Measurements from ENCODE around the gene NR4A1.

The NR4A1 gene

DNA sequence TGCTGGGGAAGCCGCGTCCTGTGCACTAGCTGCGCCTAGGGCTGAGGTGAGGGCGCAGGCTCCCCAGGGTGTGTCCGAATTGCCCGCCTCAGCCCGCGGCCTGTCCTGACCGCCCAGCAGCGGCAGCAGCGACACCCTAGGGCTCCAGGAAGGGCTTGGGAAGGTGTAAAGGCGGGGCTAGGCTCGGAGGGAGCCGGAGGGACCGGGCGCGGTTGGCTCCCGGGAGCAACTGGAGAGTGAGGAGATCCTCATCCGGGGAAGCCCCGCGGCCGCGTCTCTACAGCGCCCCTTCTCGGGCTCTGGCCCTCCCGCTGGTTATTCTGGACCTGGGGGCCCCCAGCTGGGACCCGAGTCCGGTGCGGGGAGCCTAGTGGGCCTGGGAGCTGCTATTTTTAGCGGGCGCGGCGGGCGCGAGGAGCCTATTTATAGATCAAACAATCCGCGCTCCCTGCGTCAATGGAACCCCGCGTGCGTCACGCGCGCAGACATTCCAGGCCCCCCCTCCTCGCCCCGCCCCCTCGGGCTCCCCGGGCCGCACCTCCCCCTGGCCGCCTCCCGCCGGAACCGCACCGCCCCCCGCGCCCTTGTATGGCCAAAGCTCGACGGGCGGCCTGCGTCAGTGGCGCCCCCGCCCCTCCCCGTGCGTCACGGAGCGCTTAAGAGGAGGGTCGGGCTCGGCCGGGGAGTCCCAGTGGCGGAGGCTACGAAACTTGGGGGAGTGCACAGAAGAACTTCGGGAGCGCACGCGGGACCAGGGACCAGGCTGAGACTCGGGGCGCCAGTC, at the start of gene NR4A1:
TSS of gene NR4A1 (plus strand) at position 685 of the 784 bp plus-strand sequence. CDS start 2,887 bp downstream, outside the sequence.
- peak; percentile 99 for DNase-seq

DNA sequence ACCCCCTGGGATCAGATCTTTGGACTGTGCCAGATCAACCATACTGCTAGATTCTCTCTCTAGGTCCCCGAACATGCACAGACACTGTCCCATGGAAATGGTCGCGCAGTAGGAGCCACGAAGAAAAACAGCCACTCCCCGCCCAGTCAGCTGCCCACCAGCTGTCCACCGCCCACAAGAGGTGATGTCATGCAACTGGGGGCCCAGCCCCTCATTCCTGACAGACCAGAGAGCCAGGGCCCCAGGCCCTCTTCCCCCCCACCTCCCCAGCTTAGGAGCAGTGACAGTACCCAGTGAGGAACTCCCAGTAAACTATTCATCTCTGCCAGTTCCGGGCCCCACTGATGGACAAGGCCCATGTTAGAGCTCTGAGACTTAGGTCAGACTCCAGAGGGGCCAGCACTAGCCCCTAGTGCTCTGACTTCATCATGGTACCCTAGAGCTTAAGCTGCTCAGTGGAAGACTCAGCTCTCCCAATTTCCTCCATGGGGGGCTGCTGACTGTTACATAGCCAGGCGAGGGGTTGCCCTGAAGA, 48.2 kb upstream of the NR4A1 start:
- DNase-seq: no peak

DNA sequence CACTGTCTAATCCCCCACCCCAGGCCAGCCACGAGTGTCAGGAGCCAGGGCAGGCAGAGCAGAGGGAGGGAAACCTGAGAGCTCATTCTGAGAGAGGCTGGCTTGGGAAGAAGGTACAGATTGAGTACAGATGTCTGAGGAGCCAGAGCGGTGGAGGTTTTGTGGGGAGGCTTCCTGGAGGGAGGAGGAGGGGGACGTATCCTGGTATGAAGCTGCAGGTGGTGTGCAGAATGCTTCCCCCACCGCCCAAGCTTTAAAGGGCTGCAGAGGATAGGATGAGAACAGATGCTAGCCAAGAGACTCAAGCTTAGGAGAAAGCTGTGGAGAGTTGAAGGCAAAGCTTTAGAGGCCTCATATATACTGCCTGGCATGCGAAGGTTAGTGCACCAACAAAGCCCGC, 47.7 kb upstream of the NR4A1 start:
- no peak for DNase-seq

DNA sequence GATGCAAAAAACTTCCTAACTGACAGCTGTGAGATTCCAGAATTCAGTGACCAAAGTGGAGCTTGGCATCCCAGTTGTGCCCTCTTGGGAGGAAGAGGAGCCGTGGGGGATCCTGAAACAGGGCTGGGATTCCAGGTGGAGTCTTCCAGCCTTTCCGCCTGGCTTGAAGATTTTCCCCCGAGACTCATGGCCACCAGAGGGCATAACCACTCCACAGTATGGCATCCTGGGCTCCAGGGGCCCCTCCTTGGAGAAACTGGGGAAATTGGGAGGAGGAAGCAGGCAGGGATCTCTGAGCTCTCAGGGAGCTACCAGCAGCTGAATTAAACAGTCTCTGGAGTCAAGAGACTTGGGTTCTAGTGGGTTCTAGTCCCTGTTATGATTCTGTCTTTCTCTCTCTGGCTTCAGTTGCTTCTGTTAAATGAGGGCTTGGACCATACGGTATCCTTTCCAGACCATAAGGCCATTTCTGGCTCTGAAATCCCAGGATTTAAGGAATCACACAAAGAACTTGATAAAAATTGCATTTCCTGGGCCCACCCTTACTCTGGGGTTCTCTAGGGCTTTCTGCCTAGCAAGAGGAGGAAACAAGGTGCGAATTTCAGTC, 47.1 kb upstream of the NR4A1 start:
- no peak for DNase-seq

DNA sequence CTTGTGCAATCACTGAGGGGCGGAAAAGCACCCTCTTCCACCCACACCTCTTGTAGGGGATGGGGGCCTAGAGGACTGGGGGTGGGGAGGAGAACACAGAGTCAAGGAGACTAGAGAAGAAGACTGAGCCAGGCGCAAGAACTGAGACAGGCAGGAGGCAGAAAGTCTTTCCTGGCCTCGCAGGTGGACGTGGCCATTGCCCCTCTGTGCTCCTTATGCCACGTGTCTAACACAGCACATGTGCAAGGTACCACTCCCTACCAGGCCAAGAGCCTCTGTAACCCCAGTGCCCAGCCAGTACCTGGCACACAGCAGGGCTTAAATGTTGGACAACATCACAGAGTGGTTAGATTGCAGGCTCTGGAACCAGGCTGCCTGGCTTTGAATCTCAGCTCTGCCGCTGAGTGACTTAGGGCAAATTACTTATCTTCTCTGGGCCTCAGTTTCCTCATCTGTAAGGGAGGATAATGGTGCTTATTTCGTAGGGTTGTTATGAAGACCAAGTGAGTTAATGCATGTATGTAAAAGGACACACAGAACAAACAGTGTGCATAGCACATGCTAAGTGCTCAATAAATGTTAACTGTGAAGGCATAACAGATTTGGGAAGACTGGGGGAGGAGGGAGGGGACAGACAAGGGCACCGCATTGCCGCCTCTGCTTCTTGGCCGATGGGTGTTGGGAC, 45.9 kb upstream of the NR4A1 start:
- no peak for DNase-seq

DNA sequence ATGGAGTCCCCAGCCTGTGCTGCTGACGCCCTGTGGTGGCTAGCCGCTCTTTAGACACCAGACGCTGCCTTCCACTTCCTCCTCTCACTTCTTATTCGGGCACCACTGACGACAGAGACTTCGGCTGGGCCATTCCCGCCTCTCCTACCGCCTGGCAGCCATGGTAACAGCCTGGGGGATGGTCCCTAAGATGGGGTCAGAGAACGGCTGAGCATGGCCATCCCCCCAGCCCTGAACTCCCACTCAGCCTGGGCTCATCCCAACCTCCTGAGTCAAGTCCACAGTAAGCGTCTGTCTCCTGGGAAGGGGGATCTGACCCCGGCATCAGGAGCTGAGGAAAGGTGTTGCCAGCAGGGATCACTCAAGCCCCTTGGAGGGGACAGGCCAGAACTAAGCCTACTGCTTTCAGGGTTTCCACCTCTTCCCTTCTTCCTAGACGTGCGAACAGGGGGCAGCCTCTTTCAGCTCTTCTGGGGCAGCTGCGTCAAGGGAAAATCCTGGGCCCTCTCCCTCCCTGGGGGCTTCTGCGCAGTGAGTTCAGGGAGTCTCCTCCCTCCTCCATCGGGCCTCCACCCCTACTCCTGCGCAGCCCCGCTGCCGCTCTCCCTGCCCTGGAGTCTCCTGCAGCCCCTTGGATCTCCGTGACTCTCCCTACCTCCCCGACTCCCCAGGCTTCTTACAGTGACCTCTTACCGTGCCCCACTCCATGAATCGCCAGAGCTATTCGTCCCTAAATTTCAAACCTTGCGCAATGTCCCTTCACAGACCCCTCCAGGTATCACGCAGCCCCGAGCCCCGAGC, 45.1 kb upstream of the NR4A1 start:
- DNase-seq: peak; percentile 46

DNA sequence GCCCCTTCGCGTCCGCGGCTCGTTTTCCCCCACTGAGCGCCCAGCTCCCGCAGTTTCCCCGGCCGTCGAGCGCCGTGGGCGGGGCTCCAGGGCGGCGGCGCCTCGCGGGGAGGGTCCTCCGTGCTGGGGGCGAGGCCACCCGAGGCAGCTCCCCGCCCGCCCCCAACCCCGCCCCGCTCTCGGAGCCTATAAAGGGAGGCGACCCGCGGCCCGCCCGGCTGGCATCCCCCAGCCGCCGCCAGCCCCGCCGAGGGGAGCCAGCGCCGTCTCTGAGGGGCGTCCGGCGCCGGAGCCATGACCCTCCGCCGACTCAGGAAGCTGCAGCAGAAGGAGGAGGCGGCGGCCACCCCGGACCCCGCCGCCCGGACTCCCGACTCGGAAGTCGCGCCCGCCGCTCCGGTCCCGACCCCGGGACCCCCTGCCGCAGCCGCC, 44.5 kb upstream of the NR4A1 start, which contains the start of gene TAMALIN:
TSS of gene TAMALIN (plus strand) at position 221 of the 432 bp plus-strand sequence. CDS start at position 295, 74 bp downstream.
- peak; percentile 88 for DNase-seq

DNA sequence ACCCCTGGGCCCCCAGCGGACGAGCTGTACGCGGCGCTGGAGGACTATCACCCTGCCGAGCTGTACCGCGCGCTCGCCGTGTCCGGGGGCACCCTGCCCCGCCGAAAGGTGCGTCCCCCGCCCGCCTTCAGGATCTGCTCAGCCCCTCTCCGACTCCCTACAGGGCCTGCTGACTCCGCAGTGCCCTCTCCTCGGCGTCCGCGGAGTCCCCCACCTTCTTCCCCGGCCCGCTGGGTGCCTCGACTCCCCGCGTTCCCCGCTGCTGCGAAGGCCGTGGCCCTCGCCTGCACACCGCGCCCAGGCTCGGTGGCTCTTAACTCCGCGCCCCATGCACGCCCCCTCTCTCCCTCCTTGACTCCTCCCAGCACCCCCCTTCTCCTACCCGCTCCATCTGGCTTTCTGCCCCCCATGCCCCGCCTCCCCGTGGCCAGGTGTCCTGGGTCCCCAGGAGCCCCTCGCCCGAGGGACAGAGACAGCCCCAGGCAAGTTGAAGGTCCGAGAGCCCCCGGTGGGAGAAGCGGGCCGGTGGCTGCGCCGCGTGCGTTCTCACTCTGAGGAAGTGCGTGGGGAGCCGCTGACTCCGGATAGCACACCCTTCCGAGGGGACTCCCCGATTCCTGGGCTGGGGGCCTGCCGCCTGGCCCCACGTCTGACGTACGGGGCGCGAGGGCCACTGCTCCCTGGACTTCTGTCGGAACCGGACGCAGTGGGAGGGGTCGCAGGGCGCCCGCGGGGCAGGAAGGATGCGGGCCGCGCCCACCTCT, 43.9 kb upstream of the NR4A1 start:
- DNase-seq: peak; percentile 70

DNA sequence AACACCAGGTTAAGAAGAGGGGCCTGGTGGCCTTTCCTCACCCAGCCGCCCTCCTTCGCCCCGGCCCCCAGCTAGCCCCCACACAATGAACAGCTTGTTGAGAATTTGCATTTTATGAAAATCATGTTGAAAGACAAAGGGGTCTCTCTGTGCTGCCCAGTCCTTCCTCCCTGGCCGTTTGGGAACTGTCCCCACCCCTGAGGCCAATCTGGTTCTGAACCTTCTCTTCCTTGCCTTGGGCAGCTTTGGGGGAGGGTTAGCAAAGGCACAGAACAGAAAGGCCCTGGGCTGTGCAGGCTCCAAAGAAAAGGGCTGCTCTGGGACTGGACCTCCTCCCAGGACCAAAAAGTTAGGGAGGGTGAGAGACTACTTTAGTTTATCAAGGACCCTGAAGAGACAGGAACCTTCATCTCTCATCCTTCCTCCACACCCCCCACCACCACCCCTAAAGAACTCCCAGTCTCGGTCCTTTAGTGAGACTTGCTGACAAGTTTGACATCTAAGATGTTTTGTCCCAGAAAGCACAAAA, 43.2 kb upstream of the NR4A1 start:
- no peak for DNase-seq

DNA sequence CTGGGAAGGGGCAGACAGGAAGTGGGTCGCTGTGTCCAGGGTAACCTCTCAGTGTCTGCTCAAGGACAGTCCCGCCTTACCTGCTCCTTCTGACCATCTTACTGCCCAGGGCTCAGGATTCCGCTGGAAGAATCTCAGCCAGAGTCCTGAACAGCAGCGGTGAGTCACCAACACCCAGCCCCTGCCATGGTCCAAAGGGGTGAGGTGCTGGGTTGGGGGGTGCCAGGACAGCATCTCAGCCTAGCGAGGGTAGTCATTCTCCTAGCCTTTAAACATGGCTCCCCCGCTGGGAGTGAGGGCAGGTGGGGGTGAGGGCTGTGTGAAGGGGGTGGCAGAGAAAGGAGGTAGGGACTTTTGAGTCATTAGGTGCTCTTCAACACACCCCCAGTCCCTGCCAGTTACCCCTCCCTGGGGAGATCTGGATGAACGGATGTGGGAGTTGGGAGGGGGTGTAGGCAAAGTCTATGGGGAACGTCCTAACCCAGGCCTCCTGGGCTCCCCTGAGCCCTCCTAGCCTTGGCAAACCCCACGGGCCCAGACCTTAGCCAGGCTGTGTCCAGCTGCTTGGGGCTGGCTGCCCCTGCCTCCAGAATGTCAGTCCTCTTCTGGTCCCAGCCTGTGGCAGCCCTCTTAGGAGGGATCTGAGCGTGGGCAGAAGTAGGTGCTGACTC, 42.0 kb upstream of the NR4A1 start:
- DNase-seq: no peak

DNA sequence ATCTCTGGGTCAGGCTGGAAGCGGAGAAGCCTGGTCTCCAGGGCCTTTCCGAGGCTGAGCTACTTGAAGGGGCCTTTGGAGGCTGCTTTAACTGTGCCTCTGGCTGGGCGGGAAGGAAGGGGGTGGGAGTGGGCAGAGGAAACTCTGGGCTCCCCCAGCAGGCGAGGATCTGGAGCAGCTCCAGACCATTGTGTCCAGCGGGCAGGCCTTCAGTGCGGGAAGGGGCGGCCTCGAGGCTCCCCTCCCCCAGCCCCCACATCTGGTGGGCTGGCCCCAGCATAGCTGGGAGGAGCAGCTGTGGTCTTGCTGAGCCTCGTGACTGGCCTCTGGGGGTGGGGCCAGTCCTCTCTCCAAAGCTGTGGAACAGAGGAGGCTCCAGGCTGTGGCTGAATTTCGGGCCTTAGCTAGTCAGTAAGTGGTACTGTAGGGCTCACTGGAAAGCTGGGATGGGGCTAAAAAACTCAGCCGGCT, 41.1 kb upstream of the NR4A1 start:
- DNase-seq: no peak

DNA sequence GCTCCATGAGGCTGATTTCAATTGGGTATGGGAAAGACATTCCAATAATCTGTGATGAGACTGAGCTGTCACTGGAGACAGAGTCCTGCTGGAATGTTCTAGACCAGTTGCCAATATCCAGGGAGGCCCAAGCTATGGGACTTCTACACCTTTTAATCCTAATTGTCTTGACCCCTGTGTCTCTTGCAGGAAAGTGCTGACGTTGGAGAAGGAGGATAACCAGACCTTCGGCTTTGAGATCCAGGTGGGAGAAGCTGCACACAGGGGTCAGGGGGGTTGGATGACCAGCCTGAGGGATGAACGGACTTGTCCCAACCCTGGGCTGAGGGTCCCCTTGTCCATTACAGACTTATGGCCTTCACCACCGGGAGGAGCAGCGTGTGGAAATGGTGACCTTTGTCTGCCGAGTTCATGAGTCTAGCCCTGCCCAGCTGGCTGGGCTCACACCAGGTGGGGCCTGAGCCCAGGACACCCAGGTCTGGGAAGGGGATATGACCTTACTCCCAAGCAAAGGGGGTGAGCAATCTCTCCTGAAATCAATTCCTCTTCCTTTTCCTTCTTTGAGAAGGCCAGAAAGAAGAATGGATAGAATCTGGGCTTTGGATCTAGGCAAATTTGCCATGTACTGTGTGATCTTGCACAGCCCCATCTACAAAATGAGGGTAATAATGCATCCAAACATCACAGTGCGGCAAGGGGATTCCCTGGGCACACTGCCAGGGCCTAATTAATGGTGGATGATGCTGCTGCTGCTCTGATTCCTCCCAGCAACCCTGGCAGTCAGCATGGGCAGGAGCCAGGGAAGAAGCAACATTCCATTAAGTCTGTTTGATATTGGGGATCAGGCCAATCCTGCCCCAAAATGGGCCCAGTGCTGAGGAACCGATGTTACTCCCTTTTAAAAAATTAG, 40.3 kb upstream of the NR4A1 start:
- DNase-seq: no peak

DNA sequence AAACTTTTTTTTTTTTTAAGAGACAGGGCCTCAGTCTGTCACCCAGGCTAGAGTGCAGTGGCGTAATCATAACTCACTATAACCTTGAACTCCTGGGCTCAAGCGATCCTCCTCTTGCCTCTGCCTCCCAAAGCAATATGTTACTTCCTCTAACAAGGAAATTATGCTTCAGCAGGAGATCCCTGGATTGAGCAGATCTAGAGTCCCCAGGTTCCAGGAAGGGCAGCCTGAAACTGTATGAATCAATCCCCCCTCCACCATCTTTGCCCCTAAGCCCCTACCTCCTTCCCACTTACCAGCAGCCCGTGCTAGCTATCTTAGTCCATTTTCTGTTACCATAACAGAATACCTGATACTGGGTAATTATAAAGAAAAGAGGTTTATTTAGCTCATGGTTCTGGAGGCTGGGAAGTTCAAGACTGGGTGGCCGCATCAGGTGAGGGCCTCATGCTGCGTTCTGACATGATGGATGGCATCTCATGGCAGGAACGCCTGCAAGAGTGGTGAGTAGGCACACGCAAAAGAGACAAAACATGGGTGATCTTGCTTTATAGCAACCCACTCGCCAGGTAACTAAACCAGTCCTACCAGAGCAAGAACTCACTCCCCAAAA, 39.5 kb upstream of the NR4A1 start:
- no peak for DNase-seq

DNA sequence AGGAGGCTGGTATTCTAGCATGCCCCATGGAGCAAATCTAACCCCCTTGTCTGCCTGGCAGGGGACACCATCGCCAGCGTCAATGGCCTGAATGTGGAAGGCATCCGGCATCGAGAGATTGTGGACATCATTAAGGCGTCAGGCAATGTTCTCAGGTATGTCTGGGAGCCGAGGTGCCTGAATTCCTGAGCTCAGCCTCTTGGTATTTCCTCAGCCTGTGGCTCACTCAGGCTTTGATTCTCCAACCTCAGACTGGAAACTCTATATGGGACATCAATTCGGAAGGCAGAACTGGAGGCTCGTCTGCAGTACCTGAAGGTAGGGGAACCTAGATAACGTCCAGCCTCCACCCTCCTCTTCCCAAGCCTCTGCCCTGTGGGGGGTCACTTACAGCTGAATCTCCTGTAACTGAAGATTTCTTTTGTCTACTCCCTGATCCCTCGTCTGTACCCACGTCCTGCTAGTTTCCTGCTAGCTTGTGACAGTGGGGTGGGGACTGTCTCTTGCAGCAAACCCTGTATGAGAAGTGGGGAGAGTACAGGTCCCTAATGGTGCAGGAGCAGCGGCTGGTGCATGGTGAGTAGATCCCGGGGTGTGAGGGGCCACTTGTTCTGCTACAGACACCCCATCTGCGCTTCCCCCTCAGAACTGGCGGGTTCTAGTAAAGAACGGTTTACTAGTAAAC, 37.5 kb upstream of the NR4A1 start:
- no peak for DNase-seq

DNA sequence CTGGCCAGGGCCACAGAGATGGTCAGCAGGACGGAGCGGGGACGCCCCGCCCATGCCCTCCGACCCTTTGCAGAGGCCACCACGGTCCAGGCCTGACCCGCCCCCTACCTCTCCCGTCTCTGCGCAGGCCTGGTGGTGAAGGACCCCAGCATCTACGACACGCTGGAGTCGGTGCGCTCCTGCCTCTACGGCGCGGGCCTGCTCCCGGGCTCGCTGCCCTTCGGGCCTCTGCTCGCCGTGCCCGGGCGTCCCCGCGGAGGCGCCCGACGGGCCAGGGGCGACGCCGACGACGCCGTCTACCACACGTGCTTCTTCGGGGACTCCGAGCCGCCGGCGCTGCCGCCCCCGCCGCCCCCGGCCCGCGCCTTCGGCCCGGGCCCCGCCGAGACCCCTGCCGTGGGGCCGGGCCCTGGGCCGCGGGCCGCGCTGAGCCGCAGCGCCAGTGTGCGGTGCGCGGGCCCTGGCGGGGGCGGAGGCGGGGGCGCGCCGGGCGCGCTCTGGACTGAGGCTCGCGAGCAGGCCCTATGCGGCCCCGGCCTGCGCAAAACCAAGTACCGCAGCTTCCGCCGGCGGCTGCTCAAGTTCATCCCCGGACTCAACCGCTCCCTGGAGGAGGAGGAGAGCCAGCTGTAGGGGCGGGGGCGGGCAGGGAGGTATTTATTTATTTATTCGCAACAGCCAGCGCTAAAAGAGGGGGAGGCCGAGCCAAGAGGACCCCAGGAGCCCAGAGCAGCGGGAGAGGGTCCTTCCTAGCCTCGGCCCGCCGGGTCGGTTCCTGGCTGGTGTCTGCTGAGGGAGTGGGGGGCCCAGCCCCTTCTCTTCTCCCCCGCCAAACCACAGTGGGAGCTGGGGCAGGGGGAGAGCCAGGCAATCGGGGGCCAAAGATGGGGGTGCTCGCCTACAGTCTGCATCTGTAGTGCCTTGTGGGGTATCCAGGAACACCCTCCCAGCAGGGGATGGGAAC, 36.4 kb upstream of the NR4A1 start:
- no peak for DNase-seq

DNA sequence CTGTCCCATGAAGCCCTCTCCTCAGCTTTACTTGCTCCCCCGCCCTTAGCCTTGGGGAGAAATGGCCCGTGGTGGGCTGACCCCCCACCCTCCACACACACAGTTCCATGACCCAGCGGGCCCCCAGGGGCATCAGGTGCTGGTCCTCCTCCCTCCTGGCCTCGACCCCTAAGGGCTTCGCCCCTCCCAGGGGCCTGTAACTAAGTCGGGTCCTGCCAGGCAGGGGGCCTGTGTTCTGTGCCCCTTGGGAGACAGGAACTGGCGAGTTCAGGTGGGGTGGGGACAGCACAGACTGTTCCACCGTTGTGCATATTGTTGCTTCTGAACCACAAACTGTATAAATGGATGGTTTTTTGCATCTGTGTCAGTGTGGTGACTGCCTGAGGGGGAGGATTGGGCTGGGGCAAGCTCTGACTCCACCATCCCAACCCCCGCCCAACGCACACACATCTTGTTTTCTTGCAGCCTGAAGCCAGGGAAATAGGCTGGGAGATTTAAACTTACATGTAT, 35.7 kb upstream of the NR4A1 start:
- DNase-seq: peak; percentile 17

DNA sequence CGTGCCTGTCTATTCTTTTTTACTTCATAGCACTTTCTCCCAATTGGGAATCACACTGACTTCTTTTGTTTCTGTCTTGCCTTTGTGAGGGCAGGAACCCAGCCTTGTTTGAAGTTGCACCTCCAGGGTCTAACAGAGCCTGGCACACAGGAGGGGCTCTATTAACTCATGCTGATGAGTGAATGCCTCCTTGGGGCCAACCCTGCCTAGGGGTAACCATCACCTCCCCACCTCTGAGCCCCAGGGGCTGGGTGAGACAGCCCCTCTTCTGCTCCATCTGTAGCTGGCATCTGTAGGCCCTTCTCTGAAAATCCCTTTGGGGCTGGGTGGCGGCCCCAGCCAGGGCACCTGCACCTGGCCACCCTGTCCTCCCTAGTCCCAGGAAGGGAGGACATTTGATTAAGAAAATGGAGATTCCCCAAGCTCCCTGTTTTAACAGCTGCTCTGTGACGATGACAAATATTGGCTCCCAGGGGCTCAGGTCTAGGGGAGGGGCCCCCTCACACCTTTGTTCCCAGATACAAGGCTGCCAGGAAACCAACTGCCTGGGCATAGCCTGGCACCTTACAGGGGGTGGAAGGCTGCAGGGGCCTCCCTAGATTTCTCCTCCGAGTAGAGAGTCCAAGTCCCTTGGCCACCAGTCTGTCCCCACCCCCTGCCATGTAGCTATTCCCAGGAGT, 32.7 kb upstream of the NR4A1 start:
- no peak for DNase-seq
